Measurements from ENCODE around the gene FRMD4A.

Gene FRMD4A

GRCh38 chr10:14330388-14331061 lies at the start of gene FRMD4A:
TSS of gene FRMD4A (minus strand) at chr10:14330924.
- DNase-seq, result peak; percentile 5

- no peak for DNase-seq
Measured at GRCh38 chr10:14379556-14380280, 49.0 kb upstream of the FRMD4A start.

GRCh38 chr10:14378387-14378960 lies 47.8 kb upstream of the FRMD4A start:
- DNase-seq, result no peak

- no peak for DNase-seq
Measured at GRCh38 chr10:14377591-14378175, 47.0 kb upstream of the FRMD4A start.

- no peak for DNase-seq
Measured at GRCh38 chr10:14374745-14375445, 44.2 kb upstream of the FRMD4A start.

GRCh38 chr10:14372606-14373005 lies 41.9 kb upstream of the FRMD4A start:
- no peak for DNase-seq

- no peak for DNase-seq
Measured at GRCh38 chr10:14371581-14371980, 40.9 kb upstream of the FRMD4A start.

- DNase-seq, result no peak
Measured at GRCh38 chr10:14370894-14371293, 40.2 kb upstream of the FRMD4A start.

- DNase-seq, result no peak
Measured at GRCh38 chr10:14369906-14370305, 39.2 kb upstream of the FRMD4A start.

GRCh38 chr10:14366760-14367159 lies 36.0 kb upstream of the FRMD4A start:
- DNase-seq, result no peak

GRCh38 chr10:14365266-14365665 lies 34.5 kb upstream of the FRMD4A start:
- DNase-seq, result no peak

- no peak for DNase-seq
Measured at GRCh38 chr10:14362104-14362503, 31.4 kb upstream of the FRMD4A start.

GRCh38 chr10:14360961-14361360 lies 30.2 kb upstream of the FRMD4A start:
- DNase-seq, result no peak

GRCh38 chr10:14360515-14360914 lies 29.8 kb upstream of the FRMD4A start:
- DNase-seq, result no peak

- no peak for DNase-seq
Measured at GRCh38 chr10:14358886-14359573, 28.3 kb upstream of the FRMD4A start.

GRCh38 chr10:14356921-14357320 lies 26.2 kb upstream of the FRMD4A start:
- no peak for DNase-seq

GRCh38 chr10:14355750-14356149 lies 25.0 kb upstream of the FRMD4A start:
- DNase-seq, result no peak

GRCh38 chr10:14353291-14353913 lies 22.7 kb upstream of the FRMD4A start:
- no peak for DNase-seq

GRCh38 chr10:14350006-14350405 lies 19.3 kb upstream of the FRMD4A start:
- no peak for DNase-seq

- no peak for DNase-seq
Measured at GRCh38 chr10:14349081-14349480, 18.4 kb upstream of the FRMD4A start.

- DNase-seq, result no peak
Measured at GRCh38 chr10:14345262-14345661, 14.5 kb upstream of the FRMD4A start.

All from NCI-H2227 treated with DMSO at 0.1 percent for 48 hours (cell line).